K562 (cell line): Measurements from ENCODE around the gene CNDP2. TPM values are rescaled to one million over a fixed set of nuclear protein-coding genes. Genes with fewer than 3 reads are reported as not detected.
A peak's percentile ranks its signal among the peaks of the same experiment; 100 is the strongest.

Experiments
- ARID2 ChIP-seq: fragments of 450-650 bp; IDR thresholded peaks from 2 replicates; pipeline ENCODE4 v1.6.1; 2017; ENCODE audit warnings: antibody characterized with exemption, mild to moderate bottlenecking
- CEBPB ChIP-seq: fragments of 450-650 bp; IDR thresholded peaks from 2 replicates; pipeline ENCODE4 v1.6.1; 2016; ENCODE audit warnings: missing genetic modification characterization, missing compliant biosample characterization
- EP300 ChIP-seq: IDR thresholded peaks from 2 replicates; pipeline ENCODE4 v1.6.1; 2012; ENCODE audit warnings: low read length, improper control_type of control experiment
- ESRRA ChIP-seq: fragments of 450-650 bp; IDR thresholded peaks from 2 replicates; pipeline ENCODE4 v1.6.1; 2014; ENCODE audit warnings: low read depth, mild to moderate bottlenecking, moderate library complexity, borderline replicate concordance
- FOSL1 ChIP-seq: fragments of 200-800 bp; sonication (Bioruptor generic); conservative IDR thresholded peaks from 2 replicates; pipeline ENCODE4 v1.6.1; 2016; ENCODE audit warnings: missing genetic modification characterization, missing compliant biosample characterization
- FOXA1 ChIP-seq: fragments of 450-650 bp; IDR thresholded peaks from 2 replicates; pipeline ENCODE4 v1.6.1; 2016; ENCODE audit warnings: mild to moderate bottlenecking, borderline replicate concordance
- HDAC8 ChIP-seq: fragments of 450-650 bp; IDR thresholded peaks from 2 replicates; pipeline ENCODE4 v1.6.1; 2016; ENCODE audit warnings: mild to moderate bottlenecking, missing genetic modification characterization, moderate library complexity, missing compliant biosample characterization
- MEF2D ChIP-seq: conservative IDR thresholded peaks from 2 replicates; pipeline ENCODE4 v1.6.1; 2016; ENCODE audit warnings: low read depth, missing genetic modification characterization, missing compliant biosample characterization
- MEIS2 ChIP-seq: fragments of 450-650 bp; IDR thresholded peaks from 2 replicates; pipeline ENCODE4 v1.6.1; 2014; ENCODE audit warnings: mild to moderate bottlenecking; ENCODE audit not compliant: partially characterized antibody
- POU5F1 ChIP-seq: fragments of 150-350 bp; IDR thresholded peaks from 2 replicates; pipeline ENCODE4 v1.6.1; 2014; ENCODE audit warnings: borderline replicate concordance, low read length, low read depth, mild to moderate bottlenecking; ENCODE audit not compliant: partially characterized antibody
- SMC3 ChIP-seq: conservative IDR thresholded peaks from 2 replicates; pipeline ENCODE4 v1.6.1; 2011; ENCODE audit warnings: low read depth, low read length, improper control_type of control experiment; ENCODE audit not compliant: insufficient read depth
- TCF3 ChIP-seq: sonication (generic); formaldehyde crosslinking; IDR thresholded peaks from 2 replicates; pipeline ENCODE4 v1.4.0; 2020; ENCODE audit warnings: mild to moderate bottlenecking, missing genetic modification reagents
- XRCC4 ChIP-seq: IDR thresholded peaks from one replicate; pipeline ENCODE4 v1.6.1; 2011; ENCODE audit not compliant: insufficient read depth, insufficient read length; ENCODE audit errors: extremely low read depth
- ZC3H11A ChIP-seq: IDR thresholded peaks from 2 replicates; pipeline ENCODE4 v1.6.1; 2012; ENCODE audit warnings: low read depth, low read length, improper control_type of control experiment
- ZNF184 ChIP-seq: sonication (generic); formaldehyde crosslinking; IDR thresholded peaks from 2 replicates; pipeline ENCODE4 v1.5.0; 2020; ENCODE audit warnings: missing genetic modification reagents
- polyA plus RNA-seq, 8 experiments: library from polyadenylated mRNA; depleted of rRNA in 4 of 8; stranded (reverse) in 5 of 8; unstranded in 3 of 8; fragments of >200 nt; fragmentation: Nextera tagmentation in 2 of 8; fragmentation: Illumina TruSeq in 1 of 8; extraction: Ambion mirVana in 2 of 8; extraction: Trizol in 1 of 8; gene quantifications; 2 replicates each; pipeline versions ENCODE4 v1.2.1 to v1.2.3, GENCODE V29; 2011 to 2014; ENCODE audit warnings: inconsistent platforms in 1 of 8, missing spikeins in 1 of 8
- total RNA-seq, 7 experiments: library from RNA; depleted of rRNA in 6 of 7; stranded (reverse); fragments of >200 nt in 6 of 7; fragmentation: Illumina TruSeq in 2 of 7; extraction: Trizol in 2 of 7; gene quantifications; 2 replicates each; pipeline versions ENCODE4 v1.2.1 to v1.2.3, GENCODE V29; 2011 to 2021; ENCODE audit warnings: low replicate concordance in 1 of 7
- TF ChIP-seq, protein P1 (sequence below): fragments of 450-650 bp; IDR thresholded peaks from 2 replicates; pipeline ENCODE4 v1.6.1; 2016
- TF ChIP-seq, protein P2 (sequence below): sonication (generic); formaldehyde crosslinking; IDR thresholded peaks from 2 replicates; pipeline ENCODE4 v1.8.0; 2022; ENCODE audit warnings: mild to moderate bottlenecking, missing genetic modification reagents
- TF ChIP-seq, protein P3 (sequence below): fragments of 250-450 bp; sonication (Bioruptor Pico); IDR thresholded peaks from 2 replicates; pipeline ENCODE4 v1.6.1; 2021; ENCODE audit warnings: mild to moderate bottlenecking
- TF ChIP-seq, protein P4 (sequence below): fragments of 200-400 bp; formaldehyde crosslinking; IDR thresholded peaks from 2 replicates; pipeline ENCODE4 v1.6.1; 2017; ENCODE audit warnings: mild to moderate bottlenecking, low read depth, low read length, moderate library complexity
- TF ChIP-seq, protein P5 (sequence below): fragments of 450-650 bp; IDR thresholded peaks from 2 replicates; pipeline ENCODE4 v1.6.1; 2016; ENCODE audit warnings: borderline replicate concordance
- TF ChIP-seq, protein P6 (sequence below): fragments of 450-650 bp; IDR thresholded peaks from one replicate; pipeline ENCODE4 v1.6.1; 2018; ENCODE audit warnings: mild to moderate bottlenecking, moderate library complexity; ENCODE audit not compliant: partially characterized antibody

CNDP2 gene
- total and polyA plus RNA-seq, 9 of the 15 experiments (the other 6 are each of a cell fraction or from before 2014, with no cell fraction given) = 34.1 to 128 (median 53.8) TPM

DNA sequence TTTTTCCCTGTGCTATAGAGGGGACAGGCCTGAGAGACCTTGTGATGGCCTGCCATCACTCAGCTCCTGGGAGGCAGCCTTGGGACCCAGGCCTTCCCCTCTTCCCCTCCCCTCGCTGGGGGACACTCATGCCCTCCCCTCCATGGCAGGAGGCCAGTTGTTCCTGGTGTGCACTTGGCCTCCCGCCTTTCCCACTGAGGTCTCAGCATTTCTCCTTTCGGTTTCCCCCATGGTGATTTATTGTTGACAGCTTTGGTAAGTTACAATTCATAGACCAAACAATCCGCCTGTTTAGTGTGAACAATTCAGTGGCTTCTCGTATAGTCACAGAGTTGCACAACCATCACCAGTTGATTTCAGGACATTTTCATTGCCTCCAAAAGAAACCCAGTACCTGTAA is 27.9 kb downstream of the CNDP2 start (continued):
- TF ChIP-seq, protein P1, sequence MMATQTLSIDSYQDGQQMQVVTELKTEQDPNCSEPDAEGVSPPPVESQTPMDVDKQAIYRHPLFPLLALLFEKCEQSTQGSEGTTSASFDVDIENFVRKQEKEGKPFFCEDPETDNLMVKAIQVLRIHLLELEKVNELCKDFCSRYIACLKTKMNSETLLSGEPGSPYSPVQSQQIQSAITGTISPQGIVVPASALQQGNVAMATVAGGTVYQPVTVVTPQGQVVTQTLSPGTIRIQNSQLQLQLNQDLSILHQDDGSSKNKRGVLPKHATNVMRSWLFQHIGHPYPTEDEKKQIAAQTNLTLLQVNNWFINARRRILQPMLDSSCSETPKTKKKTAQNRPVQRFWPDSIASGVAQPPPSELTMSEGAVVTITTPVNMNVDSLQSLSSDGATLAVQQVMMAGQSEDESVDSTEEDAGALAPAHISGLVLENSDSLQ = peak; percentile 86
- TF ChIP-seq, protein P2, sequence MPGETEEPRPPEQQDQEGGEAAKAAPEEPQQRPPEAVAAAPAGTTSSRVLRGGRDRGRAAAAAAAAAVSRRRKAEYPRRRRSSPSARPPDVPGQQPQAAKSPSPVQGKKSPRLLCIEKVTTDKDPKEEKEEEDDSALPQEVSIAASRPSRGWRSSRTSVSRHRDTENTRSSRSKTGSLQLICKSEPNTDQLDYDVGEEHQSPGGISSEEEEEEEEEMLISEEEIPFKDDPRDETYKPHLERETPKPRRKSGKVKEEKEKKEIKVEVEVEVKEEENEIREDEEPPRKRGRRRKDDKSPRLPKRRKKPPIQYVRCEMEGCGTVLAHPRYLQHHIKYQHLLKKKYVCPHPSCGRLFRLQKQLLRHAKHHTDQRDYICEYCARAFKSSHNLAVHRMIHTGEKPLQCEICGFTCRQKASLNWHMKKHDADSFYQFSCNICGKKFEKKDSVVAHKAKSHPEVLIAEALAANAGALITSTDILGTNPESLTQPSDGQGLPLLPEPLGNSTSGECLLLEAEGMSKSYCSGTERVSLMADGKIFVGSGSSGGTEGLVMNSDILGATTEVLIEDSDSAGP (CRISPR knock-in tag) = no peak
- TF ChIP-seq SMC3 (no peak), FOXA1 (no peak), MEIS2 (peak; percentile 76), TCF3 (CRISPR knock-in tag) (no peak), ZNF184 (no peak), EP300 (no peak), ESRRA (no peak), CEBPB (tag) (peak; percentile 55; the same call in 1 of the 2 replicates), ARID2 (no peak), XRCC4 (no peak), MEF2D (tag) (no peak), FOSL1 (tag) (no peak), HDAC8 (tag) (no peak), POU5F1 (no peak), ZC3H11A (no peak)
- TF ChIP-seq, protein P3, sequence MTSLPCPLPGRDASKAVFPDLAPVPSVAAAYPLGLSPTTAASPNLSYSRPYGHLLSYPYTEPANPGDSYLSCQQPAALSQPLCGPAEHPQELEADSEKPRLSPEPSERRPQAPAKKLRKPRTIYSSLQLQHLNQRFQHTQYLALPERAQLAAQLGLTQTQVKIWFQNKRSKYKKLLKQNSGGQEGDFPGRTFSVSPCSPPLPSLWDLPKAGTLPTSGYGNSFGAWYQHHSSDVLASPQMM (CRISPR knock-in tag) = no peak
- TF ChIP-seq, protein P4, sequence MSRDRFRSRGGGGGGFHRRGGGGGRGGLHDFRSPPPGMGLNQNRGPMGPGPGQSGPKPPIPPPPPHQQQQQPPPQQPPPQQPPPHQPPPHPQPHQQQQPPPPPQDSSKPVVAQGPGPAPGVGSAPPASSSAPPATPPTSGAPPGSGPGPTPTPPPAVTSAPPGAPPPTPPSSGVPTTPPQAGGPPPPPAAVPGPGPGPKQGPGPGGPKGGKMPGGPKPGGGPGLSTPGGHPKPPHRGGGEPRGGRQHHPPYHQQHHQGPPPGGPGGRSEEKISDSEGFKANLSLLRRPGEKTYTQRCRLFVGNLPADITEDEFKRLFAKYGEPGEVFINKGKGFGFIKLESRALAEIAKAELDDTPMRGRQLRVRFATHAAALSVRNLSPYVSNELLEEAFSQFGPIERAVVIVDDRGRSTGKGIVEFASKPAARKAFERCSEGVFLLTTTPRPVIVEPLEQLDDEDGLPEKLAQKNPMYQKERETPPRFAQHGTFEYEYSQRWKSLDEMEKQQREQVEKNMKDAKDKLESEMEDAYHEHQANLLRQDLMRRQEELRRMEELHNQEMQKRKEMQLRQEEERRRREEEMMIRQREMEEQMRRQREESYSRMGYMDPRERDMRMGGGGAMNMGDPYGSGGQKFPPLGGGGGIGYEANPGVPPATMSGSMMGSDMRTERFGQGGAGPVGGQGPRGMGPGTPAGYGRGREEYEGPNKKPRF = no peak
- TF ChIP-seq, protein P5, sequence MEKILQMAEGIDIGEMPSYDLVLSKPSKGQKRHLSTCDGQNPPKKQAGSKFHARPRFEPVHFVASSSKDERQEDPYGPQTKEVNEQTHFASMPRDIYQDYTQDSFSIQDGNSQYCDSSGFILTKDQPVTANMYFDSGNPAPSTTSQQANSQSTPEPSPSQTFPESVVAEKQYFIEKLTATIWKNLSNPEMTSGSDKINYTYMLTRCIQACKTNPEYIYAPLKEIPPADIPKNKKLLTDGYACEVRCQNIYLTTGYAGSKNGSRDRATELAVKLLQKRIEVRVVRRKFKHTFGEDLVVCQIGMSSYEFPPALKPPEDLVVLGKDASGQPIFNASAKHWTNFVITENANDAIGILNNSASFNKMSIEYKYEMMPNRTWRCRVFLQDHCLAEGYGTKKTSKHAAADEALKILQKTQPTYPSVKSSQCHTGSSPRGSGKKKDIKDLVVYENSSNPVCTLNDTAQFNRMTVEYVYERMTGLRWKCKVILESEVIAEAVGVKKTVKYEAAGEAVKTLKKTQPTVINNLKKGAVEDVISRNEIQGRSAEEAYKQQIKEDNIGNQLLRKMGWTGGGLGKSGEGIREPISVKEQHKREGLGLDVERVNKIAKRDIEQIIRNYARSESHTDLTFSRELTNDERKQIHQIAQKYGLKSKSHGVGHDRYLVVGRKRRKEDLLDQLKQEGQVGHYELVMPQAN = no peak
- TF ChIP-seq, protein P6, sequence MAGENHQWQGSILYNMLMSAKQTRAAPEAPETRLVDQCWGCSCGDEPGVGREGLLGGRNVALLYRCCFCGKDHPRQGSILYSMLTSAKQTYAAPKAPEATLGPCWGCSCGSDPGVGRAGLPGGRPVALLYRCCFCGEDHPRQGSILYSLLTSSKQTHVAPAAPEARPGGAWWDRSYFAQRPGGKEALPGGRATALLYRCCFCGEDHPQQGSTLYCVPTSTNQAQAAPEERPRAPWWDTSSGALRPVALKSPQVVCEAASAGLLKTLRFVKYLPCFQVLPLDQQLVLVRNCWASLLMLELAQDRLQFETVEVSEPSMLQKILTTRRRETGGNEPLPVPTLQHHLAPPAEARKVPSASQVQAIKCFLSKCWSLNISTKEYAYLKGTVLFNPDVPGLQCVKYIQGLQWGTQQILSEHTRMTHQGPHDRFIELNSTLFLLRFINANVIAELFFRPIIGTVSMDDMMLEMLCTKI = no peak
